Tibial nerve (tissue), 4 donors: ENCODE measurements around the gene CDH20. TPM values are rescaled to one million over a fixed set of nuclear protein-coding genes. Genes with fewer than 3 reads are reported as not detected.

Experiments
- DNase-seq, 2 donors: peaks; one replicate each; pipeline ENCODE4 v3.0.0-alpha.2; 2019; ENCODE audit warnings: low spot score in 2 of 2
- H3K27ac ChIP-seq, 4 donors: fragments of 200-600 bp; sonication (generic) in 3 of 4; one replicate each; pipeline ENCODE4 v1.5.1; 2017 to 2019; ENCODE audit warnings: mild to moderate bottlenecking in 1 of 4
- H3K27me3 ChIP-seq, 2 donors: fragments of 200-600 bp; sonication (generic) in 1 of 2; one replicate each; pipeline versions ENCODE4 v1.5.1 to v1.6.0; 2017 to 2019
- H3K36me3 ChIP-seq, 3 donors: fragments of 200-600 bp; sonication (generic); one replicate each; pipeline ENCODE4 v1.5.1; 2018 to 2019
- H3K4me1 ChIP-seq, 4 donors: fragments of 200-600 bp; sonication (generic) in 3 of 4; one replicate each; pipeline ENCODE4 v1.5.1; 2017 to 2019
- H3K4me3 ChIP-seq, 4 donors: fragments of 200-600 bp; sonication (generic) in 3 of 4; one replicate each; pipeline ENCODE4 v1.5.1; 2017 to 2019; ENCODE audit warnings: mild to moderate bottlenecking in 1 of 4, moderate library complexity in 1 of 4
- H3K9me3 ChIP-seq, 4 donors: fragments of 200-600 bp; sonication (generic) in 3 of 4; one replicate each; pipeline ENCODE4 v1.5.1; 2017 to 2019
- EP300 ChIP-seq, 2 donors: sonication (generic); formaldehyde crosslinking; IDR thresholded peaks; one replicate each; pipeline ENCODE4 v1.6.1; 2017; ENCODE audit warnings: antibody characterized with exemption in 2 of 2, mild to moderate bottlenecking in 1 of 2
- POLR2A ChIP-seq, 2 donors: fragments of 450-650 bp; IDR thresholded peaks; one replicate each; pipeline ENCODE4 v1.6.1; 2017; ENCODE audit warnings: antibody characterized with exemption in 2 of 2, mild to moderate bottlenecking in 2 of 2, moderate library complexity in 2 of 2
- WGBS, 2 donors: methylation state at CpG; one replicate each; pipeline ENCODE4 v1.1.5; 2018; 5-methylcytosine and 5-hydroxymethylcytosine counted together
- total RNA-seq, 4 donors: library from RNA; depleted of rRNA; stranded (reverse); fragments of >200 nt; gene quantifications; one replicate each; pipeline ENCODE4 v1.1.0, GENCODE V29; 2016
- TF ChIP-seq, protein P1 (sequence below), 5 experiments: fragments of 200-600 bp in 3 of 5; fragments of 450-650 bp in 2 of 5; sonication (generic) in 3 of 5; IDR thresholded peaks; one replicate each; pipeline ENCODE4 v1.5.1; 2016 to 2019; ENCODE audit warnings: antibody characterized with exemption in 5 of 5, mild to moderate bottlenecking in 3 of 5, moderate library complexity in 2 of 5

The CDH20 gene
- total RNA-seq, 4 donors from 2014 or later = 0.39 to 1.0 (median 0.90) TPM; not detected in 1

- peaks cover 0 to 5% (median 0%) of the 10 kb centered on the region in 4 donors for H3K4me1 ChIP-seq
- H3K9me3 ChIP-seq = no peaks in the 10 kb centered on the region
- no peak for TF ChIP-seq EP300 (IDR thresholded peaks at IDR 0.05)
- TF ChIP-seq POLR2A (IDR thresholded peaks at IDR 0.05) = no peak
- DNase-seq = no peak
- H3K27ac ChIP-seq = no peak overlapping the region
- 66 to 73% methylated on average over 1 of the region's 1 CpG for WGBS, 2 donors
- H3K4me3 ChIP-seq = no peak overlapping the region
- no peaks in the 10 kb centered on the region for H3K36me3 ChIP-seq
- no peaks in the 10 kb centered on the region for H3K27me3 ChIP-seq
Measured at GRCh38 chr18:61464551-61465142, 131.4 kb downstream of the CDH20 start.

DNA sequence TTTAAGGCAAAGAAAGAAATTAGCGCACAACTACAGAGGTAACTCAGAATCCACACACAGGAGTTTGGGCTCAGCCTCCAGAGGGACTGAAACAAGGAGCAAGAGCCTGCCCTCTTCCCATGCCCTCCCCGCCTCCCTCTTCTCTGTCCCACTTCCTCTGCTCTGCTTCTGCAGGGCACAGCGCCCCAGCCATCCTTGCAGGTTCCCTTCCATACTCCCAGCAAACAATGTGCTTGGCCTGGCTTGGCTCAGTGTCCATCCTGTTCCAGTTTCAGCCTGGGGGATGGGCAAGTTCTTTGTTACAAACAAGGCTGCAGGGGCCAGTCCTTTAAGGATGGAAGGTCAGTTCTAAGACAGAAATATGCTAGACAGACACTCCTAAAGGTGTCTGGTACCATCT lies 133.5 kb downstream of the CDH20 start:
- DNase-seq = no peak
- TF ChIP-seq, protein P1, sequence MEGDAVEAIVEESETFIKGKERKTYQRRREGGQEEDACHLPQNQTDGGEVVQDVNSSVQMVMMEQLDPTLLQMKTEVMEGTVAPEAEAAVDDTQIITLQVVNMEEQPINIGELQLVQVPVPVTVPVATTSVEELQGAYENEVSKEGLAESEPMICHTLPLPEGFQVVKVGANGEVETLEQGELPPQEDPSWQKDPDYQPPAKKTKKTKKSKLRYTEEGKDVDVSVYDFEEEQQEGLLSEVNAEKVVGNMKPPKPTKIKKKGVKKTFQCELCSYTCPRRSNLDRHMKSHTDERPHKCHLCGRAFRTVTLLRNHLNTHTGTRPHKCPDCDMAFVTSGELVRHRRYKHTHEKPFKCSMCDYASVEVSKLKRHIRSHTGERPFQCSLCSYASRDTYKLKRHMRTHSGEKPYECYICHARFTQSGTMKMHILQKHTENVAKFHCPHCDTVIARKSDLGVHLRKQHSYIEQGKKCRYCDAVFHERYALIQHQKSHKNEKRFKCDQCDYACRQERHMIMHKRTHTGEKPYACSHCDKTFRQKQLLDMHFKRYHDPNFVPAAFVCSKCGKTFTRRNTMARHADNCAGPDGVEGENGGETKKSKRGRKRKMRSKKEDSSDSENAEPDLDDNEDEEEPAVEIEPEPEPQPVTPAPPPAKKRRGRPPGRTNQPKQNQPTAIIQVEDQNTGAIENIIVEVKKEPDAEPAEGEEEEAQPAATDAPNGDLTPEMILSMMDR (IDR thresholded peaks at IDR 0.05) = no peak
- no peak for TF ChIP-seq EP300 (IDR thresholded peaks at IDR 0.05)
- TF ChIP-seq POLR2A (IDR thresholded peaks at IDR 0.05) = no peak

DNA sequence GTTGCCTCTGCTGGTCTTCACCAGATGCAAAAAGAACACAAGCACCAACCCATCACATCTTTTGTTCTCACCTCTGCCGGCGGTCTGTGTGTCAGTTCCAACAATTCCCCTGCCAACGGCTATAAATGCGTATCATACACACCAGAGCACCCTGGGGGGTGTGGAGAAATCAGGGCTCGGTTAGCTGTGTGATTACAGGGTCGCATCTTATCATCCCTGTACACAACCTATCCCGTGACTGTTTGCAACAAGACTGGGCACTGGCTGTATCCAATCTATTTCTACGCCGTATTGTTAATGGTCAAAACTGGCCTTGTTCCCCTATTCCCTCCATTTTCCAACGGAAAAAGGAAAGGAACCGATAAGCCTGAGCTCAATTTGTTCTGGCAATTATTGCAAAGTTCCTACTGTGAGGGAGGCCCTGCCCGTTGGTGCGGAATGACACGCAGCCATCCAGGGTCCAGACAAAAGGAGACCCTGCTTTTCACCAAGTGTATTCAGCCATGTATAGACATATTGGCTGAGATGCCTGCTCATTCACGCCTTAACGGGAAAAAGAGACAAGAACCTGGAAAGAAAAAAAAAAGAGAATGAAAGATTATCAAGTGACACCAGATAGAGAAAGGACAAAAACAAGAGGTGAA lies 136.9 kb downstream of the CDH20 start:
- Histone ChIP-seq H3K27me3 (no peaks in the 10 kb centered on the region), H3K36me3 (no peaks in the 10 kb centered on the region), H3K27ac (no peak overlapping the region), H3K4me1 (no peaks in the 10 kb centered on the region), H3K9me3 (no peaks in the 10 kb centered on the region), H3K4me3 (no peak overlapping the region)
- 72 to 79% methylated on average over 16 of the region's 16 CpGs for WGBS, 2 donors
- DNase-seq = no peak
- TF ChIP-seq POLR2A (IDR thresholded peaks at IDR 0.05) = no peak
- no peak for TF ChIP-seq EP300 (IDR thresholded peaks at IDR 0.05)
- TF ChIP-seq, protein P1 (IDR thresholded peaks at IDR 0.05) = no peak

More for the DNA sequence above, 133.5 kb downstream of the CDH20 start:
- H3K36me3 ChIP-seq = no peaks in the 10 kb centered on the region
- no peaks in the 10 kb centered on the region for H3K9me3 ChIP-seq
- WGBS, 2 donors = 88 to 94% methylated on average over 3 of the region's 3 CpGs
- H3K4me1 ChIP-seq = no peaks in the 10 kb centered on the region
- no peaks in the 10 kb centered on the region for H3K27me3 ChIP-seq
- no peak overlapping the region for H3K4me3 ChIP-seq
- H3K27ac ChIP-seq = no peak overlapping the region

- WGBS, 2 donors = 57 to 66% methylated on average over 4 of the region's 4 CpGs
- H3K36me3 ChIP-seq = no peaks in the 10 kb centered on the region
- DNase-seq = no peak
- no peaks in the 10 kb centered on the region for H3K27me3 ChIP-seq
- H3K4me1 ChIP-seq = no peaks in the 10 kb centered on the region
- H3K4me3 ChIP-seq = no peak overlapping the region
- no peaks in the 10 kb centered on the region for H3K9me3 ChIP-seq
- H3K27ac ChIP-seq = no peak overlapping the region
- TF ChIP-seq EP300 (IDR thresholded peaks at IDR 0.05) = no peak
- TF ChIP-seq POLR2A (IDR thresholded peaks at IDR 0.05) = no peak
- TF ChIP-seq, protein P1 (IDR thresholded peaks at IDR 0.05) = no peak
Measured at GRCh38 chr18:61471541-61471940, 138.3 kb downstream of the CDH20 start.

- no peak overlapping the region for H3K4me3 ChIP-seq
Measured at GRCh38 chr18:61471942-61472341, 138.7 kb downstream of the CDH20 start.

More at GRCh38 chr18:61471942-61472341, 138.7 kb downstream of the CDH20 start:
- H3K36me3 ChIP-seq = no peaks in the 10 kb centered on the region
- no peak for DNase-seq
- no peaks in the 10 kb centered on the region for H3K27me3 ChIP-seq
- H3K27ac ChIP-seq = no peak overlapping the region
- no peaks in the 10 kb centered on the region for H3K4me1 ChIP-seq
- H3K9me3 ChIP-seq = no peaks in the 10 kb centered on the region
- 36 to 48% methylated on average over 5 of the region's 5 CpGs for WGBS, 2 donors
- TF ChIP-seq POLR2A (IDR thresholded peaks at IDR 0.05) (no peak), EP300 (IDR thresholded peaks at IDR 0.05) (no peak)
- TF ChIP-seq, protein P1 (IDR thresholded peaks at IDR 0.05) = no peak
